Suprapubic skin (tissue), 4 donors: ENCODE measurements around the gene HECW1. TPM values are rescaled to one million over a fixed set of nuclear protein-coding genes. Genes with fewer than 3 reads are reported as not detected.

Experiments
- DNase-seq, 2 donors: peaks; one replicate each; pipeline ENCODE4 v3.0.0-alpha.2; 2019; ENCODE audit warnings: low spot score in 2 of 2
- H3K27ac ChIP-seq: fragments of 200-600 bp; sonication (generic); one replicate; pipeline ENCODE4 v1.5.1; 2019
- H3K27me3 ChIP-seq: fragments of 200-600 bp; sonication (generic); one replicate; pipeline ENCODE4 v1.5.1; 2019
- H3K36me3 ChIP-seq: fragments of 200-600 bp; sonication (generic); one replicate; pipeline ENCODE4 v1.5.1; 2019
- H3K4me1 ChIP-seq: fragments of 200-600 bp; sonication (generic); one replicate; pipeline ENCODE4 v1.5.1; 2019
- H3K4me3 ChIP-seq: fragments of 200-600 bp; sonication (generic); one replicate; pipeline ENCODE4 v1.5.1; 2019; ENCODE audit warnings: mild to moderate bottlenecking
- H3K9me3 ChIP-seq: fragments of 200-600 bp; sonication (generic); one replicate; pipeline ENCODE4 v1.5.1; 2019
- CTCF ChIP-seq, 2 donors: fragments of 200-600 bp in 1 of 2; fragments of 450-650 bp in 1 of 2; sonication (generic) in 1 of 2; IDR thresholded peaks; one replicate each; pipeline ENCODE4 v1.5.1; 2016 to 2019; ENCODE audit warnings: antibody characterized with exemption in 2 of 2, mild to moderate bottlenecking in 1 of 2, moderate library complexity in 1 of 2
- EP300 ChIP-seq: sonication (generic); formaldehyde crosslinking; IDR thresholded peaks from one replicate; pipeline ENCODE4 v1.6.1; 2017; ENCODE audit warnings: antibody characterized with exemption
- POLR2A ChIP-seq, 2 donors: fragments of 450-650 bp; IDR thresholded peaks; one replicate each; pipeline ENCODE4 v1.6.1; 2017; ENCODE audit warnings: antibody characterized with exemption in 2 of 2, mild to moderate bottlenecking in 2 of 2, moderate library complexity in 2 of 2
- POLR2AphosphoS5 ChIP-seq, 3 donors: sonication (generic); formaldehyde crosslinking; IDR thresholded peaks; one replicate each; pipeline ENCODE4 v1.6.1; 2017; ENCODE audit warnings: antibody characterized with exemption in 3 of 3
- WGBS: methylation state at CpG from one replicate; pipeline ENCODE4 v1.1.5; 2018; 5-methylcytosine and 5-hydroxymethylcytosine counted together
- total RNA-seq, 4 donors: library from RNA; depleted of rRNA; stranded (reverse); fragments of >200 nt; gene quantifications; one replicate each; pipeline ENCODE4 v1.1.0, GENCODE V29; 2016

Gene HECW1
- total RNA-seq, 4 donors from 2014 or later = 0.17 to 0.73 (median 0.32) TPM; not detected in 1

DNA sequence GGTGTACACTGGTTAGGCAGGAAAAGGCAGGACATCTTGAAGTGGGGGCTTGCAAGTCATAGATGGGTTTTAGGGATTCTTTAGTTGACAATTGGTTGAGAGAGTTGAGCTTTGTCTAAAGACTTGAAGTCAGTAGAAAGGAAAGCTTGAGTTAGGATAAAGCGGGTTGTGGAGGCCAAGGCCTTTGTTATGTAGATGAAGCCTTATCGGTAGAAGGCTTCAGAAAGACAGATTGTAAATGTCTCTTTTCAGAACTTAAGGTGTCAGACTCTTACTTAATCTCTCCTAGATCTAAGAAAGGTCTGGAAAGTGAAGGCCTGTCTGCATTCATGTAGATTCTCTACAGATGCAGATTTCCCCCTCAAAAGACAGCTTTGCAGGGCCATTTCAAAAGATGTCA lies 177.4 kb downstream of the HECW1 start:
- no peak overlapping the region for H3K27ac ChIP-seq
- peaks cover 8% of the 10 kb centered on the region for H3K9me3 ChIP-seq
- 78% methylated on average over 2 of the region's 2 CpGs for WGBS

DNA sequence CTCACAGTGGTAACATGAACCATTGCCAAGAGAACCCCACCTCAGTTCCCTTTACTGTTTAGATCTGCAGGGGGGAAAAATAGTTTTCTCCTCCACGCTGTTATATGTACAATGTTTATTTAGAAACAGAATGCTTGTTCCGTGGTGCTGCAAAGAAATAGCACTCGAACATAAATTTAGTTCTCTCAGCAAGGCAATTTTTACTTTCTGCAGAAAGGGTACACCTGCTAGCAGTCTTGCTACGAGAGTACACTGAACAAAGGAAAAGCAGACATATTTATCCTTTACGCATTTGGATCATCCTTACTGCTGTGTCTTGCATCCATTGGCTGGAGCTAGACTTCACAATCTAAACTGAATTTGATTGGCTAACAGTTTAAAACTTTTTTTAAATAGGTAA lies 178.5 kb downstream of the HECW1 start:
- Histone ChIP-seq H3K27me3 (no peaks in the 10 kb centered on the region), H3K4me1 (peaks cover 4% of the 10 kb centered on the region), H3K9me3 (peaks cover 8% of the 10 kb centered on the region), H3K27ac (no peak overlapping the region), H3K36me3 (no peaks in the 10 kb centered on the region), H3K4me3 (no peak overlapping the region)
- no peak for DNase-seq
- no peak for TF ChIP-seq EP300
- no peak for TF ChIP-seq POLR2A (IDR thresholded peaks at IDR 0.05)
- WGBS = 95% methylated on average over 5 of the region's 5 CpGs

More for the DNA sequence above, 177.4 kb downstream of the HECW1 start:
- no peak for DNase-seq
- H3K4me3 ChIP-seq = no peak overlapping the region
- H3K4me1 ChIP-seq = peaks cover 4% of the 10 kb centered on the region
- no peaks in the 10 kb centered on the region for H3K36me3 ChIP-seq
- H3K27me3 ChIP-seq = no peaks in the 10 kb centered on the region
- TF ChIP-seq POLR2AphosphoS5 (IDR thresholded peaks at IDR 0.05) (no peak), EP300 (no peak), POLR2A (IDR thresholded peaks at IDR 0.05) (no peak), CTCF (IDR thresholded peaks at IDR 0.05) (no peak)

DNA sequence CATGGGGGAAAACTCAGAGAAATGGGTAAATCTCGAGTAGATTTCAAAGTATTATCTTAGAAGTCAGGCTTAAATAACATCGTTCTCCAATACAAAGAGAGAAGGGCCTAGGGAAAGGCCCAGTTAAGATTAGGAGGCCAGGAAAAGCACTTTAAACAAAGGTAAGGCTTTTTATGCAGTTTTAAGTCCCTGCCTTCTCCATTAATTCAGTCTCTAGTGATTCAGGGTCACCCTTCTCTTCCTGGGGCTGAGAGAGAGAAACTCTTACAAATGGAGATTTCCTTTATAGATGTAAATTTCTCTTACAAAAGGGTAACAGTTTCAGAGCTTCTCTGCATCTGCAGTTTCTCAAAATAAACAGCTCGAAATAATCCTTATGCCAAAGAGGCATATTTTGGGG lies 179.3 kb downstream of the HECW1 start:
- H3K9me3 ChIP-seq = peaks cover 8% of the 10 kb centered on the region
- H3K27me3 ChIP-seq = no peaks in the 10 kb centered on the region
- peaks cover 4% of the 10 kb centered on the region for H3K4me1 ChIP-seq
- DNase-seq = no peak
- TF ChIP-seq CTCF (IDR thresholded peaks at IDR 0.05) (no peak), POLR2AphosphoS5 (IDR thresholded peaks at IDR 0.05) (no peak)
- H3K36me3 ChIP-seq = no peaks in the 10 kb centered on the region
- no peak overlapping the region for H3K27ac ChIP-seq
- no peak overlapping the region for H3K4me3 ChIP-seq
- 86% methylated on average over 3 of the region's 3 CpGs for WGBS

GRCh38 chr7:43292384-43292783 lies 179.9 kb downstream of the HECW1 start:
- no peak for TF ChIP-seq POLR2AphosphoS5 (IDR thresholded peaks at IDR 0.05)
- TF ChIP-seq EP300 = no peak
- TF ChIP-seq POLR2A (IDR thresholded peaks at IDR 0.05) = no peak
- TF ChIP-seq CTCF (IDR thresholded peaks at IDR 0.05) = no peak
- DNase-seq = no peak
- Histone ChIP-seq H3K9me3 (peaks cover 8% of the 10 kb centered on the region), H3K27me3 (no peaks in the 10 kb centered on the region), H3K27ac (no peak overlapping the region), H3K4me1 (peaks cover 4% of the 10 kb centered on the region), H3K4me3 (no peak overlapping the region), H3K36me3 (no peaks in the 10 kb centered on the region)
- WGBS = 75% methylated on average over 1 of the region's 1 CpG

GRCh38 chr7:43294080-43294630 lies 181.7 kb downstream of the HECW1 start:
- H3K36me3 ChIP-seq = no peaks in the 10 kb centered on the region
- peaks cover 4% of the 10 kb centered on the region for H3K4me1 ChIP-seq
- TF ChIP-seq CTCF (IDR thresholded peaks at IDR 0.05) = no peak
- TF ChIP-seq POLR2A (IDR thresholded peaks at IDR 0.05) = no peak
- no peak for TF ChIP-seq POLR2AphosphoS5 (IDR thresholded peaks at IDR 0.05)
- TF ChIP-seq EP300 = no peak
- no peak overlapping the region for H3K4me3 ChIP-seq
- no peak overlapping the region for H3K27ac ChIP-seq
- peaks cover 8% of the 10 kb centered on the region for H3K9me3 ChIP-seq
- 54% methylated on average over 4 of the region's 5 CpGs for WGBS
- DNase-seq = no peak
- no peaks in the 10 kb centered on the region for H3K27me3 ChIP-seq

- Histone ChIP-seq H3K4me1 (peaks cover 4% of the 10 kb centered on the region), H3K27me3 (no peaks in the 10 kb centered on the region), H3K27ac (no peak overlapping the region), H3K4me3 (no peak overlapping the region), H3K9me3 (peaks cover 8% of the 10 kb centered on the region), H3K36me3 (no peaks in the 10 kb centered on the region)
- WGBS = 86% methylated on average over 3 of the region's 3 CpGs
- TF ChIP-seq POLR2AphosphoS5 (IDR thresholded peaks at IDR 0.05) (no peak), POLR2A (IDR thresholded peaks at IDR 0.05) (no peak), CTCF (IDR thresholded peaks at IDR 0.05) (no peak)
- no peak for DNase-seq
Measured at GRCh38 chr7:43295429-43295828, 183.0 kb downstream of the HECW1 start.
